Stimulated activated CD8-positive, alpha-beta memory T cell treated with anti-CD3 and anti-CD28 coated beads, Interleukin-15, amount 100 ng/mL, for 4 hours (primary cell): Measurements from ENCODE around the gene MRC2.

Experiments used
- DNase-seq, 2 donors: peaks; one replicate each; pipeline ENCODE4 v3.0.0-alpha.2; 2020; ENCODE audit warnings: low read depth in 2 of 2

The MRC2 gene

GRCh38 chr17:62701706-62702085 is 74.2 kb downstream of the MRC2 start:
- DNase-seq: no peak

GRCh38 chr17:62702746-62703260 is 75.3 kb downstream of the MRC2 start:
- DNase-seq: no peak

- no peak for DNase-seq
Measured at GRCh38 chr17:62703261-62703775, 75.8 kb downstream of the MRC2 start.

- peak; percentile 30 to 51 for DNase-seq
Measured at GRCh38 chr17:62703776-62704380, 76.4 kb downstream of the MRC2 start.

GRCh38 chr17:62704381-62704971 is 77.0 kb downstream of the MRC2 start:
- no peak for DNase-seq

GRCh38 chr17:62705156-62705777 is 77.8 kb downstream of the MRC2 start:
- DNase-seq: no peak

- no peak for DNase-seq
Measured at GRCh38 chr17:62705778-62706597, 78.5 kb downstream of the MRC2 start.

GRCh38 chr17:62706598-62707424 is 79.3 kb downstream of the MRC2 start:
- no peak for DNase-seq

GRCh38 chr17:62707425-62707739 is 79.9 kb downstream of the MRC2 start:
- no peak for DNase-seq

GRCh38 chr17:62708587-62708986 is 81.1 kb downstream of the MRC2 start:
- DNase-seq: no peak

- DNase-seq: no peak
Measured at GRCh38 chr17:62712171-62712581, 84.7 kb downstream of the MRC2 start.

- DNase-seq: no peak
Measured at GRCh38 chr17:62713086-62713881, 85.8 kb downstream of the MRC2 start.

GRCh38 chr17:62714016-62714777 is 86.7 kb downstream of the MRC2 start:
- no peak for DNase-seq

- DNase-seq: no peak
Measured at GRCh38 chr17:62715882-62716390, 88.5 kb downstream of the MRC2 start.

GRCh38 chr17:62716834-62717588 is 89.5 kb downstream of the MRC2 start:
- no peak for DNase-seq

- no peak for DNase-seq
Measured at GRCh38 chr17:62717589-62717855, 90.1 kb downstream of the MRC2 start.

- DNase-seq: no peak
Measured at GRCh38 chr17:62717889-62718288, 90.4 kb downstream of the MRC2 start.

- no peak for DNase-seq
Measured at GRCh38 chr17:62718429-62718828, 91.0 kb downstream of the MRC2 start.

- no peak for DNase-seq
Measured at GRCh38 chr17:62719586-62719985, 92.1 kb downstream of the MRC2 start.
